HG03097 (cell line): ENCODE measurements around the gene JAK3.
"Not testable (repeated sequence)": the region's sequence is repeated elsewhere in the genome, so short reads cannot be mapped to it uniquely, and the experiment has no call there.

ENCODE experiments used
- ATAC-seq: cut with Tn5 transposase; IDR thresholded peaks from one replicate; pipeline ENCODE4 v1.9.1; 2021; ENCODE audit not compliant: unreplicated experiment, low FRiP score

JAK3 gene

GRCh38 chr19:17847538-17848366 lies at the start of gene JAK3:
TSS of gene JAK3 (minus strand) at chr19:17847982. CDS start at chr19:17844417, 3,565 bp downstream.
- peak; percentile 58 for ATAC-seq

GRCh38 chr19:17893766-17894165 lies 46.0 kb upstream of the JAK3 start:
- ATAC-seq, result no peak

GRCh38 chr19:17889609-17890214 lies 41.9 kb upstream of the JAK3 start:
- no peak for ATAC-seq

GRCh38 chr19:17888260-17888659 lies 40.5 kb upstream of the JAK3 start:
- ATAC-seq, result no peak

GRCh38 chr19:17887221-17887620 lies 39.4 kb upstream of the JAK3 start:
- not testable (repeated sequence) for ATAC-seq

- no peak for ATAC-seq
Observed at GRCh38 chr19:17886515-17886914, 38.7 kb upstream of the JAK3 start.

GRCh38 chr19:17883627-17884410 lies 36.0 kb upstream of the JAK3 start:
- ATAC-seq, result no peak

- ATAC-seq, result no peak
Observed at GRCh38 chr19:17881701-17882100, 33.9 kb upstream of the JAK3 start.

GRCh38 chr19:17879466-17879865 lies 31.7 kb upstream of the JAK3 start:
- ATAC-seq, result no peak

GRCh38 chr19:17877696-17878095 lies 29.9 kb upstream of the JAK3 start:
- ATAC-seq, result no peak

- no peak for ATAC-seq
Observed at GRCh38 chr19:17874758-17875135, 27.0 kb upstream of the JAK3 start.

GRCh38 chr19:17873786-17874757 lies 26.3 kb upstream of the JAK3 start:
- no peak for ATAC-seq

GRCh38 chr19:17872251-17873001 lies 24.6 kb upstream of the JAK3 start:
- ATAC-seq, result no peak

- ATAC-seq, result no peak
Observed at GRCh38 chr19:17871878-17872250, 24.1 kb upstream of the JAK3 start, which contains the start of gene SLC5A5. TSS of gene SLC5A5 (plus strand) at chr19:17871945. CDS start at chr19:17872320, 375 bp downstream.

GRCh38 chr19:17871032-17871877 lies 23.5 kb upstream of the JAK3 start:
- ATAC-seq, result no peak

- no peak for ATAC-seq
Observed at GRCh38 chr19:17869114-17869608, 21.4 kb upstream of the JAK3 start.

GRCh38 chr19:17868669-17869068 lies 20.9 kb upstream of the JAK3 start:
- no peak for ATAC-seq

GRCh38 chr19:17866964-17867486 lies 19.2 kb upstream of the JAK3 start:
- no peak for ATAC-seq
